GM18870 (cell line): Measurements from ENCODE around the gene VIT.

Source experiments
- ATAC-seq: cut with Tn5 transposase; IDR thresholded peaks from one replicate; pipeline ENCODE4 v1.9.1; 2021; ENCODE audit warnings: moderate library complexity; ENCODE audit not compliant: unreplicated experiment

Gene VIT

GRCh38 chr2:36854241-36854640, 157.7 kb downstream of the VIT start:
- no peak for ATAC-seq

GRCh38 chr2:36855429-36855828, 158.9 kb downstream of the VIT start:
- no peak for ATAC-seq

- no peak for ATAC-seq
Observed at GRCh38 chr2:36857713-36858112, 161.2 kb downstream of the VIT start.

GRCh38 chr2:36858551-36859365, 162.3 kb downstream of the VIT start:
- peak; percentile 72 for ATAC-seq

- ATAC-seq, result peak; percentile 18
Observed at GRCh38 chr2:36859366-36859792, 162.9 kb downstream of the VIT start.

- ATAC-seq, result no peak
Observed at GRCh38 chr2:36861896-36862295, 165.4 kb downstream of the VIT start.
